ENCODE results near the gene THRSP.

GRCh38 chr11:78054971-78055370 is 8.7 kb upstream of the THRSP start:
- TF ChIP-seq MAZ (IDR thresholded peaks at IDR 0.05; ENCODE audit: borderline replicate concordance, low read depth, low read length) (no peak), PHF8 (IDR thresholded peaks at IDR 0.05; ENCODE audit: borderline replicate concordance, low read depth) (no peak), FOSB (CRISPR knock-in tag; IDR thresholded peaks at IDR 0.05) (no peak), POLR2A (IDR thresholded peaks at IDR 0.05; ENCODE audit: low read length) (no peak), CTCF (IDR thresholded peaks at IDR 0.05) (no peak), CEBPB (IDR thresholded peaks at IDR 0.05) (no peak), RNF2 (IDR thresholded peaks at IDR 0.05; ENCODE audit: borderline replicate concordance, low read depth) (no peak), SREBF2 (IDR thresholded peaks at IDR 0.05) (no peak), CBX8 (IDR thresholded peaks at IDR 0.05) (no peak), BHLHE40 (IDR thresholded peaks at IDR 0.05; ENCODE audit: low read depth, low read length) (no peak), MAX (IDR thresholded peaks at IDR 0.05) (no peak)

All from A549 (cell line).